B cell (primary cell): ENCODE data around the gene PTPRG.

ENCODE experiments used
- CTCF ChIP-seq: fragments of 200-600 bp; IDR thresholded peaks from one replicate; pipeline ENCODE4 v1.8.0; 2022; ENCODE audit warnings: antibody characterized with exemption, mild to moderate bottlenecking
- EZH2 ChIP-seq: IDR thresholded peaks from 2 replicates; pipeline ENCODE4 v1.6.1; 2012; ENCODE audit warnings: borderline replicate concordance, low read depth, mild to moderate bottlenecking, moderate library complexity, low read length; ENCODE audit not compliant: insufficient read depth, poor library complexity, severe bottlenecking

GRCh38 chr3:62088472-62089104 is 527.2 kb downstream of the PTPRG start:
- TF ChIP-seq CTCF (no peak), EZH2 (no peak)
